Measurements from ENCODE around the gene PPP1R27.
A peak's percentile ranks its signal among the peaks of the same experiment; 100 is the strongest.

Gene PPP1R27

GRCh38 chr17:81821147-81821546 lies 13.7 kb downstream of the PPP1R27 start:
- Histone ChIP-seq H3K27me3 (ENCODE audit: insufficient read depth, low read length, poor library complexity) (no peaks in the 10 kb centered on the region), H3K4me1 (ENCODE audit: insufficient read depth, low read length) (peaks cover 20% of the 10 kb centered on the region), H3K9me3 (ENCODE audit: insufficient read depth, low read length, severe bottlenecking) (no peaks in the 10 kb centered on the region), H3K9ac (ENCODE audit: low read depth, low read length) (no peak overlapping the region; the same call in 1 of the 2 replicates), H2AFZ (ENCODE audit: low read depth, low read length) (no peak overlapping the region), H3K4me3 (ENCODE audit: low read depth in 1 of 2, low read length in 2 of 2) (no peak overlapping the region), H3K4me2 (ENCODE audit: insufficient read depth, low read length) (no peak overlapping the region), H3K79me2 (ENCODE audit: insufficient read depth, low read length) (peaks cover 8% of the 10 kb centered on the region), H3K27ac (ENCODE audit: low read length) (peak overlapping the region; percentile 54; the same call in 1 of the 2 replicates), H3K36me3 (ENCODE audit: insufficient read depth, low read length) (peaks cover 20% of the 10 kb centered on the region), H4K20me1 (ENCODE audit: insufficient read depth, low read length) (peaks cover 13% of the 10 kb centered on the region)
- DNase-seq, result no peak
- TF ChIP-seq CTCF (IDR thresholded peaks at IDR 0.05; ENCODE audit: borderline replicate concordance, extremely low read depth, low read length, poor library complexity, severe bottlenecking), result no peak
- TF ChIP-seq EZH2 (IDR thresholded peaks at IDR 0.05; ENCODE audit: borderline replicate concordance, low read depth, low read length, severe bottlenecking), result no peak
- ATAC-seq (ENCODE audit: insufficient read depth, low read depth), result no peak

DNA sequence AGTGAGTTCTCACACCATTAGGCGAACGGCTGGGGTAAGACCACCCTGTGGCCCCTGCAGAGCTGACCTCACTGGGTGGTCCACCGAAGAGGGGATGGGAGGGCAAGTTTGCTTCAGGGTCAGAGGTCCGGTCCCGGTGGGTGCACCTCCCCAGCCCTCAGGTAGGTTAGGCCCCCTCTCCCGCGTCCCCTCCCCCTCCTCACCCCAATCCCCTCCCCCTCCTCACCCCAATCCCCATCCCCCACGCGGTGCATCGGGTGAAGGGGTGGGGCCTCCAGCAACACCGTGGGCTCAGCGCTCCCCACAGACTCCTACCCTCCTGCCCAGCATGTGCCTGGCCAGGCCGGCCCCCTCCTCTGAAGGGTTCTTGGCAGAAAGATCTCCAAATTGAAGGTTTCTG lies 15.1 kb downstream of the PPP1R27 start:
- Histone ChIP-seq H3K4me2 (ENCODE audit: insufficient read depth, low read length) (no peak overlapping the region), H3K36me3 (ENCODE audit: insufficient read depth, low read length) (peaks cover 20% of the 10 kb centered on the region)
- no peak for ATAC-seq (ENCODE audit: insufficient read depth, low read depth)

GRCh38 chr17:81817758-81818147 lies 17.1 kb downstream of the PPP1R27 start:
- no peaks in the 10 kb centered on the region; the same call in 1 of the 2 replicates for H4K20me1 ChIP-seq (ENCODE audit: insufficient read depth, low read length)
- H2AFZ ChIP-seq (ENCODE audit: low read depth, low read length), result no peak overlapping the region
- TF ChIP-seq CTCF (IDR thresholded peaks at IDR 0.05; ENCODE audit: borderline replicate concordance, extremely low read depth, low read length, poor library complexity, severe bottlenecking) (no peak), EZH2 (IDR thresholded peaks at IDR 0.05; ENCODE audit: borderline replicate concordance, low read depth, low read length, severe bottlenecking) (no peak)
- ATAC-seq (ENCODE audit: insufficient read depth, low read depth) (no peak), DNase-seq (no peak)
- H3K9me3 ChIP-seq (ENCODE audit: insufficient read depth, low read length, severe bottlenecking), result no peaks in the 10 kb centered on the region
- H3K36me3 ChIP-seq (ENCODE audit: insufficient read depth, low read length), result peaks cover 6% of the 10 kb centered on the region
- H3K27me3 ChIP-seq (ENCODE audit: insufficient read depth, low read length, poor library complexity), result no peaks in the 10 kb centered on the region
- H3K79me2 ChIP-seq (ENCODE audit: insufficient read depth, low read length), result no peaks in the 10 kb centered on the region
- peaks cover 18% of the 10 kb centered on the region for H3K4me1 ChIP-seq (ENCODE audit: insufficient read depth, low read length)
- H3K27ac ChIP-seq (ENCODE audit: low read length), result no peak overlapping the region
- no peak overlapping the region for H3K4me3 ChIP-seq (ENCODE audit: low read depth in 1 of 2, low read length in 2 of 2)
- no peak overlapping the region for H3K9ac ChIP-seq (ENCODE audit: low read depth, low read length)
- H3K4me2 ChIP-seq (ENCODE audit: insufficient read depth, low read length), result no peak overlapping the region

More for the DNA sequence above, 15.1 kb downstream of the PPP1R27 start:
- peaks cover 20% of the 10 kb centered on the region for H3K4me1 ChIP-seq (ENCODE audit: insufficient read depth, low read length)
- H4K20me1 ChIP-seq (ENCODE audit: insufficient read depth, low read length), result no peaks in the 10 kb centered on the region; the same call in none of the 2 replicates
- no peak overlapping the region for H3K4me3 ChIP-seq (ENCODE audit: low read depth in 1 of 2, low read length in 2 of 2)
- H3K27me3 ChIP-seq (ENCODE audit: insufficient read depth, low read length, poor library complexity), result no peaks in the 10 kb centered on the region
- TF ChIP-seq CTCF (IDR thresholded peaks at IDR 0.05; ENCODE audit: borderline replicate concordance, extremely low read depth, low read length, poor library complexity, severe bottlenecking) (no peak), EZH2 (IDR thresholded peaks at IDR 0.05; ENCODE audit: borderline replicate concordance, low read depth, low read length, severe bottlenecking) (no peak)
- no peak overlapping the region for H2AFZ ChIP-seq (ENCODE audit: low read depth, low read length)
- H3K27ac ChIP-seq (ENCODE audit: low read length), result no peak overlapping the region
- H3K9ac ChIP-seq (ENCODE audit: low read depth, low read length), result no peak overlapping the region
- no peaks in the 10 kb centered on the region for H3K79me2 ChIP-seq (ENCODE audit: insufficient read depth, low read length)
- no peak for DNase-seq
- H3K9me3 ChIP-seq (ENCODE audit: insufficient read depth, low read length, severe bottlenecking), result no peaks in the 10 kb centered on the region

GRCh38 chr17:81815646-81815986 lies 19.2 kb downstream of the PPP1R27 start:
- no peak for ATAC-seq (ENCODE audit: insufficient read depth, low read depth)
- DNase-seq, result no peak
- Histone ChIP-seq H3K79me2 (ENCODE audit: insufficient read depth, low read length) (no peaks in the 10 kb centered on the region), H3K4me1 (ENCODE audit: insufficient read depth, low read length) (no peaks in the 10 kb centered on the region), H3K36me3 (ENCODE audit: insufficient read depth, low read length) (no peaks in the 10 kb centered on the region), H3K4me2 (ENCODE audit: insufficient read depth, low read length) (no peak overlapping the region), H4K20me1 (ENCODE audit: insufficient read depth, low read length) (0 out of 2 replicates have a peak, but pooled peaks cover 4% of the 10 kb centered on the region), H3K27ac (ENCODE audit: low read length) (no peak overlapping the region), H3K4me3 (ENCODE audit: low read depth in 1 of 2, low read length in 2 of 2) (no peak overlapping the region), H2AFZ (ENCODE audit: low read depth, low read length) (no peak overlapping the region), H3K9ac (ENCODE audit: low read depth, low read length) (no peak overlapping the region), H3K27me3 (ENCODE audit: insufficient read depth, low read length, poor library complexity) (no peaks in the 10 kb centered on the region), H3K9me3 (ENCODE audit: insufficient read depth, low read length, severe bottlenecking) (no peaks in the 10 kb centered on the region)
- TF ChIP-seq EZH2 (IDR thresholded peaks at IDR 0.05; ENCODE audit: borderline replicate concordance, low read depth, low read length, severe bottlenecking), result no peak
- no peak for TF ChIP-seq CTCF (IDR thresholded peaks at IDR 0.05; ENCODE audit: borderline replicate concordance, extremely low read depth, low read length, poor library complexity, severe bottlenecking)

Measured in DND-41 (cell line).